Colonic mucosa (tissue), 4 donors: Measurements from ENCODE around the gene IVL. TPM values are rescaled to one million over a fixed set of nuclear protein-coding genes. Genes with fewer than 3 reads are reported as not detected.

Source experiments
- DNase-seq: peaks from one replicate; pipeline ENCODE4 v3.0.0-alpha.2; 2020
- H3K27ac ChIP-seq: fragments of 200-600 bp; one replicate; pipeline ENCODE4 v1.8.0; 2021
- H3K27me3 ChIP-seq: fragments of 200-600 bp; one replicate; pipeline ENCODE4 v1.8.0; 2021
- H3K36me3 ChIP-seq: fragments of 200-600 bp; one replicate; pipeline ENCODE4 v1.8.0; 2021
- H3K4me1 ChIP-seq: fragments of 200-600 bp; one replicate; pipeline ENCODE4 v1.8.0; 2021; ENCODE audit warnings: mild to moderate bottlenecking
- H3K4me3 ChIP-seq: fragments of 200-600 bp; one replicate; pipeline ENCODE4 v1.8.0; 2021
- H3K9ac ChIP-seq, 2 donors: one replicate each; pipeline ENCODE4 v1.7.0; 2013; ENCODE audit warnings: control low read depth in 2 of 2, low read depth in 2 of 2, low read length in 2 of 2
- H3K9me3 ChIP-seq: fragments of 200-600 bp; one replicate; pipeline ENCODE4 v1.8.0; 2021
- intact Hi-C: fragments of 100-400 bp; cut with DNase I; formaldehyde crosslinking; loops from one replicate; pipeline ENCODE4 v1.14.1; 2022
- total RNA-seq, 2 donors: library from RNA; stranded (reverse); fragmentation: NEBNext Ultra II Directional in 1 of 2; extraction: Animal tissue kit (Norgen Biotek cat#: 25700) in 1 of 2; gene quantifications; one replicate each; pipeline ENCODE4 v1.2.1, GENCODE V29; 2021
- TF ChIP-seq, protein P1 (sequence below): fragments of 200-600 bp; IDR thresholded peaks from one replicate; pipeline ENCODE4 v1.8.0; 2022; ENCODE audit warnings: antibody characterized with exemption, mild to moderate bottlenecking
- donor health status: healthy.
- donor health status: DM: no; HTN: no; CAD: no.
- donor health status: DM: no; HTN: no; CAD: no.

IVL gene
- total RNA-seq, 2 donors from 2014 or later: not detected

DNA sequence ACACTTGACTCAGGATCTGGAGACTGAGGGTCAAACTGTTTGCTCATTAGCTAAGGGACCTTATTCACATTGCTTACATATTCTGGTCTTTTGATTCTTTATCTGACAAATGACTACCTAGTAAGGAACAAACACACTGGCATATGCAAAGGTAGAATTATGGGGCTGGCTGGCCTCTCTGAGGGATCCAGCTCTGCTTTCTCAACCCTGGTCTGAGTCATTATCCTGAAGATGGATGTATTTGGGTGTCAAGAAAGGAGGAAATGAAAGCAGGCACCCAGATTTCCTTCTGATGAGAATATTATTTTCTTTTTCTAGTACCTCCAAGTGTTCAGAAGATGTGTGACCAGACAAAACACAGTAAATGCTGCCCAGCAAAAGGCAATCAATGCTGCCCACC, 24.3 kb upstream of the IVL start:
- intact Hi-C loops: no loop called here
- TF ChIP-seq, protein P1, sequence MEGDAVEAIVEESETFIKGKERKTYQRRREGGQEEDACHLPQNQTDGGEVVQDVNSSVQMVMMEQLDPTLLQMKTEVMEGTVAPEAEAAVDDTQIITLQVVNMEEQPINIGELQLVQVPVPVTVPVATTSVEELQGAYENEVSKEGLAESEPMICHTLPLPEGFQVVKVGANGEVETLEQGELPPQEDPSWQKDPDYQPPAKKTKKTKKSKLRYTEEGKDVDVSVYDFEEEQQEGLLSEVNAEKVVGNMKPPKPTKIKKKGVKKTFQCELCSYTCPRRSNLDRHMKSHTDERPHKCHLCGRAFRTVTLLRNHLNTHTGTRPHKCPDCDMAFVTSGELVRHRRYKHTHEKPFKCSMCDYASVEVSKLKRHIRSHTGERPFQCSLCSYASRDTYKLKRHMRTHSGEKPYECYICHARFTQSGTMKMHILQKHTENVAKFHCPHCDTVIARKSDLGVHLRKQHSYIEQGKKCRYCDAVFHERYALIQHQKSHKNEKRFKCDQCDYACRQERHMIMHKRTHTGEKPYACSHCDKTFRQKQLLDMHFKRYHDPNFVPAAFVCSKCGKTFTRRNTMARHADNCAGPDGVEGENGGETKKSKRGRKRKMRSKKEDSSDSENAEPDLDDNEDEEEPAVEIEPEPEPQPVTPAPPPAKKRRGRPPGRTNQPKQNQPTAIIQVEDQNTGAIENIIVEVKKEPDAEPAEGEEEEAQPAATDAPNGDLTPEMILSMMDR: no peak
- Histone ChIP-seq H3K9me3 (no peaks in the 10 kb centered on the region), H3K27ac (no peak overlapping the region), H3K4me1 (no peaks in the 10 kb centered on the region), H3K9ac (no peak overlapping the region), H3K27me3 (no peaks in the 10 kb centered on the region), H3K4me3 (no peak overlapping the region), H3K36me3 (no peaks in the 10 kb centered on the region)
- no peak for DNase-seq

DNA sequence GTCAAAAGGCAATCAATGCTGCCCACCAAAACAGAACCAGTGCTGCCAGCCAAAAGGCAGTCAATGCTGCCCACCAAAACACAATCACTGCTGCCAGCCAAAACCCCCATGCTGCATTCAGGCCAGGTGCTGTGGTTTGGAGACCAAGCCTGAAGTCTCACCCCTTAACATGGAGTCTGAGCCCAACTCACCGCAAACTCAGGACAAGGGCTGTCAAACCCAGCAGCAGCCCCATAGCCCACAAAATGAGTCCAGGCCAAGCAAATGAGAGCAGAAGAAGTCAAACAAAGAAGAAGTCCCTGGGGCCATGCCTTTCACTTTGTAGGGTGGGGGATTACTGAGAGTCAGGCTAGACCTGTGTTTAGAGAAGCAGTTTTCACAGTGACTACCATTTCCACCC, 23.8 kb upstream of the IVL start:
- H3K27ac ChIP-seq: no peak overlapping the region
- no peak for DNase-seq
- no peaks in the 10 kb centered on the region for H3K27me3 ChIP-seq
- TF ChIP-seq, protein P1: no peak
- H3K9me3 ChIP-seq: no peaks in the 10 kb centered on the region
- no peaks in the 10 kb centered on the region for H3K4me1 ChIP-seq
- no peaks in the 10 kb centered on the region for H3K36me3 ChIP-seq
- intact Hi-C loops: no loop called here
- no peak overlapping the region for H3K9ac ChIP-seq
- no peak overlapping the region for H3K4me3 ChIP-seq

DNA sequence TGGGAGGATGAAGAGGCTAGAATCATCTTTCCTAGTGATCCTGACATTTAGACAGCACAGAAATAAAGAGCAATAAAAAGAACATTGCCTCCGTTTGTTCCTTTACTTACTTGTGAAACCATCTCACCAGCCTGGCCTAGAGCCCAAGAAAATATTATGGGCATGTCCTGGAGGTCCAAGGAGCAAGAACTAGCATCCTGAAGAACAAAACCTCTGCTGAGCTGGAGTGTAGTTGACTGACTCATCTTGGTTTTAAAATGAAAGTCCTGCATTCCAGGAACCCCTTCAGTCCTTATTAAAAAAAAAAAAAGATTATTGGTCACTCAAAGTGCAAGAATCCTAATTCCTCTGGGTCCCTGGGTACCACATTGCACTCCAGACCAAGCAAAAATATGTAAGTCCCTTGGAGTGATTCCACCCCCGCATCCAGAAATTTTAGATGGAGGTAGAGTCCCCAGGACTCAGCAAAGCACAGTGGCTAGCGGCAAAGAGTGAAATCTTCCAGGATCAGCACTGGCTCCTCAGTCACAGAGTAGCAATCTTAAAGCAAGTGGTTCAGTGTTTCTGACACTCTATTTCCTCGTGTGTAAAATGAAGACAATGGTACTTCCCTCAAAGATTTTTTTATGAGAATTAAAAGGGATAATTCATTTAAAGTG, 23.3 kb upstream of the IVL start:
- H3K27me3 ChIP-seq: no peaks in the 10 kb centered on the region

DNA sequence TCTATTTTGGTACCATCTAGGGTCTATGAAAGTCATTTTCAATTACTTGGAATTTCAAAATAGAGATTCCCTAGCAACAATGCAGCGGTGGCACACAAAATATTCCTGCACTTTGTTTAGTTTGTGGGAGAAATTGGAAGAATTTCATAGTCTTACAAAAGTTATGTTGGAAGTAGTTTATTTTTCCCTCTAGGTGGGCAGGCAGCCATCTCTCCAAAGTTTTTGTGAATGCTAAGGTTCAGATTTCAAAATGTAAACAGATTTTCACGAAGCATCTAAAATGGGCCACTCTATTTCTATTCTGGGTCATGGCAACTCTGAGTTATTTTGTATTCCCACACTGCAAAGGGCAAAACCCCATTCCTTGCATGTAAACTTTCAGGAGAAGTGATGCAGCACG, 22.3 kb upstream of the IVL start:
- H3K27ac ChIP-seq: no peak overlapping the region
- TF ChIP-seq, protein P1: no peak
- no peaks in the 10 kb centered on the region for H3K27me3 ChIP-seq
- H3K36me3 ChIP-seq: no peaks in the 10 kb centered on the region
- H3K4me3 ChIP-seq: no peak overlapping the region
- intact Hi-C loops: no loop called here
- no peaks in the 10 kb centered on the region for H3K4me1 ChIP-seq
- no peak overlapping the region for H3K9ac ChIP-seq
- H3K9me3 ChIP-seq: no peaks in the 10 kb centered on the region
- DNase-seq: no peak

More for the DNA sequence above, 23.3 kb upstream of the IVL start:
- Histone ChIP-seq H3K9ac (no peak overlapping the region), H3K36me3 (no peaks in the 10 kb centered on the region), H3K4me3 (no peak overlapping the region), H3K9me3 (no peaks in the 10 kb centered on the region), H3K4me1 (no peaks in the 10 kb centered on the region), H3K27ac (no peak overlapping the region)
- TF ChIP-seq, protein P1: no peak
- no peak for DNase-seq
- intact Hi-C loops: no loop called here

DNA sequence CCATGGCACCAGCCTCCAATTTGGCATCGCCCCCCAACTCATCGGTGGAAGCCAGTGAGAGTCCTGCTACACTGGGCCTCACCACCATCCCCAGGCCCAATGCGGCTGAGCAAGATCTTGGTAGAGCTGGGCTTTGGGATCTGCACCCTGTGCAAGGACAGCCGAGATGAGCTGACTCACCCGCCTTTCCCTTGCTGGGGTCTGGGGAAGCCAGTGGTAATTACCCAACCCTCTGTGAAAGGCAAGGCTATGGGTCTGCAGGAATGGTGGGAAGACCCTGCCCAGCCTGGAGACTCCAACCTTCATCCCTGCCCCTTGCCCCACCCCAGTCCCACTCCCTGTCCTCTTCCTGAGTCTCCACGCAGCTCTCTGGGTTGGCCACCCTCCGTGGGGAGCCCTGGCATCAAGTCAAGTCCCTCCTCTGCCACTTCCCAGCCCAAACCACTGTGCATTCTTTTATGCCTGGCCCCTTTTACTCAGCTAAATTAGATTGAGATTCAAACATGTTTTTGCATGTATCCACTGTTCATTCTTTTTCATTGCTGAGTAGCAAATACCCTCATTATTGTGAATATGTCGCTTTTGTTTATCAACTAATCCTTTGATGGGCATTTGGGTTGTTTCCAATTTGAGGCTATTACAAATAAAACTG, 21.5 kb upstream of the IVL start:
- no peak overlapping the region for H3K27ac ChIP-seq
- intact Hi-C loops: no loop called here
- DNase-seq: no peak

More for the DNA sequence above, 21.5 kb upstream of the IVL start:
- TF ChIP-seq, protein P1: no peak
- H3K27me3 ChIP-seq: no peaks in the 10 kb centered on the region
- no peaks in the 10 kb centered on the region for H3K9me3 ChIP-seq
- H3K9ac ChIP-seq: no peak overlapping the region
- no peak overlapping the region for H3K4me3 ChIP-seq
- no peaks in the 10 kb centered on the region for H3K4me1 ChIP-seq
- no peaks in the 10 kb centered on the region for H3K36me3 ChIP-seq
